Bronchial epithelial cell (primary cell): ENCODE measurements around the gene KLF15. TPM values are rescaled to one million over a fixed set of nuclear protein-coding genes. Genes with fewer than 3 reads are reported as not detected.

Experiments used
- DNase-seq: peaks from one replicate; pipeline ENCODE4 v3.0.0-alpha.2; 2010; ENCODE audit warnings: low read depth
- FAIRE-seq: peaks from 2 replicates; lab custom pipeline; 2011; peaks lifted over from hg19 to GRCh38; lab: Jason Lieb, UNC
- H3K27me3 ChIP-seq: 2 replicates; pipeline ENCODE4 v1.5.1; 2011; ENCODE audit warnings: low read length; ENCODE audit not compliant: control insufficient read depth, insufficient read depth
- H3K36me3 ChIP-seq: 2 replicates; pipeline ENCODE4 v1.5.1; 2011; ENCODE audit warnings: low read length; ENCODE audit not compliant: control insufficient read depth, insufficient read depth
- H3K4me3 ChIP-seq: 2 replicates; pipeline ENCODE4 v1.5.1; 2011; ENCODE audit warnings: mild to moderate bottlenecking, low read depth, low read length, control low read depth
- CTCF ChIP-seq: IDR thresholded peaks from 2 replicates; pipeline ENCODE4 v1.5.1; 2011; ENCODE audit warnings: mild to moderate bottlenecking, moderate library complexity, low read length, control low read depth, inconsistent platforms; ENCODE audit not compliant: insufficient read depth, severe bottlenecking
- total RNA-seq: library from RNA; depleted of rRNA; stranded (reverse); fragments of >200 nt; gene quantifications from 2 replicates; pipeline ENCODE4 v1.2.1, GENCODE V29; 2014

The KLF15 gene
- total RNA-seq, 1 donor from 2014 or later, result 3.4 TPM

- DNase-seq, result no peak
Measured at GRCh38 chr3:126300761-126301481, 56.3 kb downstream of the KLF15 start.

GRCh38 chr3:126300001-126300760, 57.0 kb downstream of the KLF15 start:
- Histone ChIP-seq H3K4me3 (no peak overlapping the region), H3K36me3 (no peaks in the 10 kb centered on the region), H3K27me3 (no peaks in the 10 kb centered on the region)
- TF ChIP-seq CTCF, result no peak
- FAIRE-seq, result no peak
- DNase-seq, result no peak

More at GRCh38 chr3:126300761-126301481, 56.3 kb downstream of the KLF15 start:
- no peak overlapping the region for H3K4me3 ChIP-seq
- no peaks in the 10 kb centered on the region for H3K36me3 ChIP-seq
- peak; percentile 36 for FAIRE-seq
- H3K27me3 ChIP-seq, result no peaks in the 10 kb centered on the region
- TF ChIP-seq CTCF, result no peak

GRCh38 chr3:126295407-126295939, 61.7 kb downstream of the KLF15 start:
- no peaks in the 10 kb centered on the region for H3K36me3 ChIP-seq
- peak; percentile 93 for FAIRE-seq
- no peaks in the 10 kb centered on the region for H3K27me3 ChIP-seq
- no peak for DNase-seq
- H3K4me3 ChIP-seq, result no peak overlapping the region
- no peak for TF ChIP-seq CTCF

- no peaks in the 10 kb centered on the region for H3K36me3 ChIP-seq
- DNase-seq, result no peak
- H3K27me3 ChIP-seq, result no peaks in the 10 kb centered on the region
- H3K4me3 ChIP-seq, result no peak overlapping the region
- no peak for TF ChIP-seq CTCF
- FAIRE-seq, result no peak
Measured at GRCh38 chr3:126294211-126294808, 62.9 kb downstream of the KLF15 start.

- H3K4me3 ChIP-seq, result no peak overlapping the region
- no peak for FAIRE-seq
- peak; percentile 66 for DNase-seq
- no peak for TF ChIP-seq CTCF
- H3K27me3 ChIP-seq, result no peaks in the 10 kb centered on the region
- no peaks in the 10 kb centered on the region for H3K36me3 ChIP-seq
Measured at GRCh38 chr3:126293370-126294082, 63.7 kb downstream of the KLF15 start.
